GM12864 (cell line): ENCODE data around the gene BSPRY.

Experiments used
- DNase-seq: peaks from one replicate; pipeline ENCODE4 v3.0.0-alpha.2; 2011; ENCODE audit warnings: low read depth
- H3K4me3 ChIP-seq: 2 replicates; pipeline ENCODE4 v1.5.1; 2011; ENCODE audit warnings: mild to moderate bottlenecking, low read depth, low read length, control low read depth
- CTCF ChIP-seq: IDR thresholded peaks from 2 replicates; pipeline ENCODE4 v1.5.1; 2011; ENCODE audit warnings: low read depth, mild to moderate bottlenecking, moderate library complexity, low read length, control low read depth, inconsistent platforms; ENCODE audit errors: missing control alignments

BSPRY gene

GRCh38 chr9:113386571-113387393, 37.4 kb downstream of the BSPRY start:
- no peak for DNase-seq
- no peak for TF ChIP-seq CTCF
- no peak overlapping the region for H3K4me3 ChIP-seq

GRCh38 chr9:113387560-113388230, 38.4 kb downstream of the BSPRY start:
- no peak for TF ChIP-seq CTCF
- H3K4me3 ChIP-seq, result no peak overlapping the region
- DNase-seq, result no peak

GRCh38 chr9:113388833-113389232, 39.5 kb downstream of the BSPRY start:
- DNase-seq, result no peak
- H3K4me3 ChIP-seq, result no peak overlapping the region
- no peak for TF ChIP-seq CTCF

GRCh38 chr9:113389451-113389850, 40.1 kb downstream of the BSPRY start:
- DNase-seq, result no peak

GRCh38 chr9:113390192-113390960, 41.0 kb downstream of the BSPRY start:
- H3K4me3 ChIP-seq, result no peak overlapping the region
- no peak for DNase-seq
- TF ChIP-seq CTCF, result no peak

More at GRCh38 chr9:113389451-113389850, 40.1 kb downstream of the BSPRY start:
- H3K4me3 ChIP-seq, result no peak overlapping the region
- TF ChIP-seq CTCF, result no peak

- no peak for DNase-seq
- H3K4me3 ChIP-seq, result no peak overlapping the region
- TF ChIP-seq CTCF, result no peak
Observed at GRCh38 chr9:113391917-113392316, 42.6 kb downstream of the BSPRY start.
